Stimulated activated CD4-positive, alpha-beta T cell treated with anti-CD3 and anti-CD28 coated beads, Interleukin-12 subunit alpha, Interleukin-12 subunit beta, amount 100 ng/mL, for 24 hours (primary cell): ENCODE measurements around the gene PBX2.
"Not testable (repeated sequence)": the region's sequence is repeated elsewhere in the genome, so short reads cannot be mapped to it uniquely, and the experiment has no call there.

Source experiments
- DNase-seq, 2 experiments: peaks; one replicate each; pipeline ENCODE4 v3.0.0-alpha.2; 2020; ENCODE audit warnings: low read depth in 2 of 2

PBX2 gene

DNA sequence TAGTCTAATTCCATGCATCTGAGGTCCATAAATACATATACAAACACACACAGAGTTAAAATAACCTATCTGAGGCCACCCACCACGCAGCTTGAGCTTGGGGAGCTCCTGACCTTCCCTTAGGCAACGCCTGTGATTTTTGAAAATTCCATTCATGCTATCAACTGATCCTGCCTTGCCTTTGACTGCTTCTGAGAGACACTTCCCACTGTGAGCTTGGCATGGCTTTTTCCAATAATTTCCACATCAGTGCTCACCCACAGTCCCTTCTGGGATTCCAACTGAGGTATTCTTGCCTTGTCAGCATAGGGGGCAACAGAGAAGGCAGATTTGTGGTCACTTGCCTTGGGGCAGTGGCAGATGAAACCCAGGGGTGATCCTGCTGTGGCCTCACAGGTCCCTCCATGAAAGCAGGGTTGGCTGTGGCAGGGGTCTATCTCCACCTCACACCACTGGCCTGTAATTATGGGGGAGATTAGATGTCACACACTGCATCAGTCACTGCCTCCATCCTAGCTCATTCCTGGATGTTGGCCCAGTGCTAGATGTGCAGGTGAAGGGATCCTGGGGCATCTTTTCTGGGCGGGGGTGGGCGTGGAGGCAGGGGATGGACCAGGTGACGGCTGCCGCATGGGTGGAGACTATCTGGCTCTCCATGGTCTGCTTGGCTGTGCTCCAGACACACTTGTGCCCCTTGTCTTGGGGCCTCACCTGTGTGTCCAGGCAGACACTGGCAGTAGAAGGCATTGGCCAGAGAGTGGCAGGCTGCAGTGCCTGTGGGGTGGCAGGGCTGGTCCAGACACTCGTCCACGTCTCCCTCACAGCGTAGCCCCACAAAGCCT lies 13.6 kb upstream of the PBX2 start:
- no peak for DNase-seq

DNA sequence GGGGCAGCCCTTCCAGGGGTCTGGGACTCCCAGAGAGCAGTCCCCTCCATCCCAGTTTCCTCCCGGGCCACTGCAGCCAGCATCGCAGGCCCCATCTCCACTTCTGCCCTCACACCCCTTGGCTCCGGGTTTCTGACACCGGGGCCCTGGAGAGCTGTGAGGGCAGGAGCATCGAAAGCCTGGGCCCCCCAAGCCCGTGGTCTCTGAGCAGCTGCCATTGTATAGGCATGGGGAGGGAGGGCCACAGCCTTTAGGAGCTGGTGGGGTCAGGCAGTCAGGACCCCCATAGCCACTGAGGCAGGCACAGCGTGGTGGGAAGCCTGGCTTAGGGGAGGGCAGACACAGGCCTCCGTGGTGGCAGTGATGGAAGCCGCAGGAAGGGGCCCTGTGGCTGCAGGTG lies 12.2 kb upstream of the PBX2 start:
- DNase-seq: no peak

DNA sequence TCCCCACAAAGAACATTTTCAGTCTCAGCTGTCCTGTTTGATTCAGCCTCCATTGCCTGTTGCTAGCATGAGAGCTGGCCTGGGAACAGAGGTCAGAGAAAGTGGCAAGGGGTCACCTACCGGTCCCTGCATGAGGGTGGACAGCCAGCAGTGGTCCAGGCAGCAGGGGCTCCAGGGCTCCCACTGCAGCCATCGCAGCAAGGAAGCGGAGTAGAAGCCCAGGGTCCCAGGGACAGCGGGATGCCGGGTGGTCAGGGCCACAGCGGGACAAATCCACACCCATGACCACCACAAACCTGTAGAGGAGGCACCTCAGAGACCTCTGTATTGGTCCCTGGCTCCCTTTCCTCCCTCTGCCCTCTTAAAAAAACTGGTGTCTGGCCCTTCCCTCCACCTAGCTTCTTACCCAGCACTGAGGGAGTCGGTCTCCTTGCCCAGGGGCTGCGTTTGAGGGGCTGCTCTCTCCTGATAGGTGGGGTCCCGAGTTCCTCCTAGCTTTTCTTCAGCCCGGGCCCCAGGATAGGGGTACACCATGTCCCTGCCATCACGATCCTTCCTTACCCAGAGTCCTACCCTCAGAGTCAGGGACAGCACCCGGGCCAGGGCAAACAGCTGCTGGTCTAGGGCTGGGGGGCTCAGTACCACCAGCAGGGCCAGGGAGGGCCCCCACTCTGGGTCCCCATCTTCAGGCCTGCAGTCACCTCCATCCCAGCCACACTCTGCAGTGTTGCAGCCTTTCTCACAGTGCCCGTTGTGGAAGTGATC lies 10.9 kb upstream of the PBX2 start:
- no peak for DNase-seq

DNA sequence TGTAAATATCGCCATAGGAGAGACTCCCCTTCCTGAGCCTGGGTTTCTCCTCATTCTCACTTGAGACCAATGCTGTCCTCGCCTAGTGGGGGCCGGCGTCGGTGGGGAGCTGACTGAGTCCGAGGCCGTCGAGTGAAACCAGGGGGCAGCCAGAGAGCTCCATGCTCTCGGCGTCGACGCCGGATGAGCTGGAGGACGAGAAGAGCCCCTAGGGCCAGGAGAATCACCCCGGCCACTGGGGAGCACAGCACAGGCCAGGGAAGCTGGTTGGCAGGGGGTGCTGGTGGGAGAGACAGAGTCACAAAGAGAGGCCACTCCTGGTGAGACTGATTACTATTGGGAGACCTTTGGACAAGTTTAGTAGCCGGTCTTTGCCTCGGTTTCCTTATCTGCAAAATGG lies 8.9 kb upstream of the PBX2 start:
- DNase-seq: no peak

DNA sequence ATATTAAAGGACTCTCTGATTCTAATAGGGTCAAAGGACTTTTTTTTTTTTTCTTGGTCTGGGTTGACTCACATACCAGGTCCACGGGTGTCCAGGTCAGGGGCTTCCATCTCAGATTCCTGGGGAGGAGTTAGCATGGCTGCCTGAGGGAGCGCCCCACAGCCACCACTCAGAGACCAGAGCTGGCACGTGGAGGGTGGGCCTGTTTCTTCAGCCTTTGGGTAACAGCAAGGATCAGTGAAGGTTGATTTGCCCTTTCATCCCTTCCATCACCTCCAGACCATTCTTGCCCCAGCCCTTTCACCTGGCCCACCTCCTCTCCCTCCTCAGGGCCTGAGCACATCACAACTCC lies 8.3 kb upstream of the PBX2 start:
- no peak for DNase-seq

DNA sequence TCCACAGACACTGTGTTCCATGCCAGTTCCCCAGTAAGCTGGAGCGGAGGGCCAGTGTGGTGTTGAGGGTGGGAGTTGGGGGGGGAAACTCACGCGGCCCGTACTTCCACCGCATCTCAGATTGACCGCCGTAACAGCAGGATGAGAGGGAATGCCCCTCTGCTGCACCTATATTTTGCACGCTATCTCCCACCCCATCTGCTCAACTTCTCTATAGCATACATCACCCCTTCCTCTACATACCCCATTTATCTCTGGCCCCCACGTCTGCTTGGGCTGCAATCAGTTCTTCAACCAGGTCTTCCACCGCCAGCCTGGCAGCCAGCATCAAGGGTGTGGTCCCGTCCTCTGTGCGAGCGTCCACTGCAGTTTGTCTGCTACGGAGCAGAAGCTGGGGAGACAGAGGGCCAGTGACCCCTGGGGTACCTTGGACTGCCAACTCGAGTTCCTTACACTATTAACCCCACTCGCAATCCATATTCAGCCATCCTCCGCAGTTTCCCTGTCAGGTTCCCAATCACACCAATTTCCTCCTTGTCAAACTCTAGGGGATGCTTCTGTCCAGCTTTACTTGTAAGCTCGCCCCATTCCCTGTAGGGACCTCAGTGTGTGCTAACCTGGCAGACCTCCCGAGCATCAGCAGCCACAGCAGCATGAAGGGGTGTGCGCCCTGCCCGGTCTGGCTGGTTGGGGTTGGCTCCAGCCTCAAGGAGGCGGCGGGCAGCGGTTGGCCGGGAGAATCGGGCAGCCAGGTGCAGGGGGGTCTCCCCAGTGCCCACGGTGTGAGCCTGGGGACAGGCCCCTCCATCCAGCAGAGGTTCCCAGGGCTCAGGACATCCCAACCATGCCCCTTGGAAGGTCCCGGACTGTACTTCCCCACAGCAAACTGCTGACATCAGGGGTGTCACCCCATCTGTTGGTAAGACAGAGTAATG lies 6.9 kb upstream of the PBX2 start:
- DNase-seq: no peak

DNA sequence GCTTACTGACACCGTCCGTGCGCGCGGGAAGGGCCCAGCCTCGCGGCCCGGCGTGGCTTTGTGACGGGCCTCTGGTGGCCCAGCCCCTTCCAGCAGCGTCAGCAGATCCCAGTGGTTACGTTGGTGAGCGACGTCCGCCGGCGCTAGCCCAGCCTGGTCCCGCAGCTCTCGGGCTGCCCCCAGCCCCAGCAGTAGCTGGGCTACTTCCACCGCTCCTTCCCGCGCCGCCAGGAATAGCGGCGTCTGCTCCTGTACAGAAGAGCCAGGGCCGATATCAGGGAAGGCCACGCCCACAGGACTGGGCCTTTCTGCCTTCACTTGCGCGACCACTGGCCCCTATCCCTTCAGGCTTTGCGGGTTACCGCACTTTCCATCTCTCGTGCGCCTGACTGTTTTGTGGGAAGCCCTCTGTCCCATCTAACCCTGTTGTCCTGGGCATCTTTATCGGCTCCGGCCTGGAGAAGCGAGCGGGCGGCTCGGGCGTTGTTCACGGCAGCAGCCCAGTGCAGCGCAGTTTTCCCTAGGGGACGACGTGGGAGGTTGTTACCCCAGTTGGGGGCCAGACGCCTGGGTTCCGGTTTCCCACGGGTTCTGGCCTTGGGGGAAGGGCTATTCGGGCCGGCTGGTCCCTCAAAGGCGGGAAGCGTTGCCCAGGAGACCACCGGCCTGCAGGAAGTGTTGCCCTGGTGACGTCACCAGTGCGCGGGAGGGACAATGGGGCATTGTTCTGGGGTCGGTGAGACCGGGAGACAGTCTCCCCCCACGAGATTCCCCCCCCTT lies 6.1 kb upstream of the PBX2 start:
- DNase-seq: peak in 1 of 2 experiments; percentile 64

DNA sequence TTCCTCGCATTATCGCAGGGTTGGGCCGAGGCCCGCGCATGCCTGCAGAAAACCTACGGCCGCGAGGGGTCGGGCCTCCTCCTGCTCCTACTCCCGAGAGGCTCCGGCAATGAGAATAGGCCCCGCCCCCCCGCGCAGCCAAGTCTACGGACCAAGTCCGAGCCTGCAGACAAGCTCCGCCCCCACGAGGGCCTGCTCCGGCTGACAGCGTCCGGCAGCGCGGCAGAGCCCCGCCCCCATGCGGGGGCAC lies 5.6 kb upstream of the PBX2 start:
- peak; percentile 100 for DNase-seq

DNA sequence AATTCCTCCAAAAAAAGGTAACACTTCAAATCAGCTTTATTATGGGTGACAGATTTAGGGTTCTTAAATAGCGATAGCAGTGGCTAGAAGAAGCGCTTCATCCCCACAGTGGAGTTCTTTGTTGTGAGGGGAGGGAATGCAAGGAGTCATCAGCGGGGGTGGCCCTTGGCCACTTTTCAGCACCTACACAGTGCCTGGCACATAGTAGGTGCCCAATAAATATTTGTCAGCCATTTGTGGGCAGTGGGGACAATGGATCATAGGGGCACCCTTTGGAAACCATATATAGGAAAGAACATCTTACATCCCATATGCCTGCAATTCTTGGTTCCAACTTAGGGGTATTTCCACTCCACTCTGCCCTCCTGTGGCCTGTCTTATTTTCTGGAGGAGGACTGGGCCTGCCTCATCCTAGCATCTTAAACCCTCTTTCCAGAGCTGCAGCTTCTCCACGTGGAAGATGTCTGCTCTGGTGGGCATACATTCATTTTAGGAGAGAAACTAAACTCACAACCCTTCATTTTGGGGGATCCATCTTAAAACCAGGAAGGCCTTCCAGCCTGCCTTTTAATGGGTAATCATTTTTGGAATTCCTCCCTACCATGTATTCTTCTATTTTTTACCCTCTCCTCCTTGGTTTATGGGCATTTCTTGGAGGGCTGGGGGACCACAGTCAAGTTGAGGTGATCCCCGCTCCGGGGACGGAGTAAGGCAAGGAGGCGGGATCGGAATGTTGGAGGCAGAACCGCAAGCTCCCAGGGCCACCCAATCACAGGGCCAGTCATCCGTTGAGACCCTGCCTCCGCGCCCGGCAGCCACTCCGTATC lies 5.0 kb upstream of the PBX2 start:
- DNase-seq: no peak

DNA sequence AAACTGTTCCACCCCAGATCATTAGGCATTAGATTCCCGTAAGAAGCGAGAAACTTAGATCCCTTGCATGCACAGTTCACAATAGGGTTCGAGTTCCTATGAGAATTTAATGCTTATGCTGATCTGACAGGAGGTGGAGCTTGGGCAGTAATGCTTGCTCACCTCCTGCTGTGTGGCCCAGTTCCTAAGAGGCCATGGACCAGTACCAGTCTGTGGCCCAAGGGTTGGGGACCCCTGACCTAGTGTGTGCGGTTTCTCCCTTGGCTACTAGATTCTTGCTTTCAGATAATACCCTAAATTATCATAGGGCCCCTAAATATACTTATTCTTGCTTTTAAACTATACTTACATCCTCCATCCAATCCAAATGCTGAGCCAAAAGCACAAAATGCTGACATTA lies 4.4 kb upstream of the PBX2 start:
- DNase-seq: no peak

DNA sequence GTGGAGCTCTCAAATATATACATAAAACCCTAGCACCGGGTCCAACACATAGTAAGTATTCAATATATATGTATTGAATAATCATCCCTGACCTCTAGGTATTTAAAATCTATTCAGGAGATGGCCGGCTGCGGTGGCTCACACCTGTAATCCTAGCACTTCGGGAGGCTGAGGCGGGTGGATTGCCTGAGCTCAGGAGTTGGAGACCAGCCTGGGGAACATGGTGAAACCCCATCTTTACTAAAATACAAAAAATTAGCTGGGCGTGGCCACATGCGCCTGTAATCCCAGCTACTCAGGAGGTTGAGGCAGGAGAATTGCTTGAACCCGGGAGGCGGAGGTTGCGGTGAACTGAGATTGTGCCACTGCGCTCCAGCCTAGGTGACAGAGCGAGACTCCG lies 3.1 kb upstream of the PBX2 start:
- not testable (repeated sequence) for DNase-seq

DNA sequence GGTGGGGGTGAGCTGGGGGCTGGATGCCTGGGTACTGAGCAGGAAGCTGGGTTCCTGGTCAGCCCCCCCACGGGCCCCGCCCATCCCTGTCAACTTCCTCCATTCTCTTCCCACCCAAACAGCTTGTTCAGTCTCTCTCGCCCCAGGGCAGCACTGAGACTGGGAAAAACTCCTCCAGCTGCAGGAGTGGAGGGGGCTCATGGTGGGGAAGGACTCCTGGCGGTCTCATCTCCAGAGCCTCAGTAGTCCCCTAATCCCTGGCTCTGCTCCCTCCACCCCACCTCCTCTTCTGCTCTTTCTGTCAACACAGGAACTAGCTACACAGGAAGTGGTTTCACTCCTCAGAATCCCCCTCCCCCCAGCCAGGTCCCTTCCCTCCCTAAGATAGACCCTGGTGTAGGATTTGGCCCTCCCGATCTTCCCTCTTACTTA lies 2.6 kb upstream of the PBX2 start, which contains the start of gene GPSM3:
Gene GPSM3, minus strand, starts transcription at position 36 of the 432 bp plus-strand sequence. CDS start 130 bp downstream, outside the sequence.
- DNase-seq: peak in 1 of 2 experiments; percentile 48

DNA sequence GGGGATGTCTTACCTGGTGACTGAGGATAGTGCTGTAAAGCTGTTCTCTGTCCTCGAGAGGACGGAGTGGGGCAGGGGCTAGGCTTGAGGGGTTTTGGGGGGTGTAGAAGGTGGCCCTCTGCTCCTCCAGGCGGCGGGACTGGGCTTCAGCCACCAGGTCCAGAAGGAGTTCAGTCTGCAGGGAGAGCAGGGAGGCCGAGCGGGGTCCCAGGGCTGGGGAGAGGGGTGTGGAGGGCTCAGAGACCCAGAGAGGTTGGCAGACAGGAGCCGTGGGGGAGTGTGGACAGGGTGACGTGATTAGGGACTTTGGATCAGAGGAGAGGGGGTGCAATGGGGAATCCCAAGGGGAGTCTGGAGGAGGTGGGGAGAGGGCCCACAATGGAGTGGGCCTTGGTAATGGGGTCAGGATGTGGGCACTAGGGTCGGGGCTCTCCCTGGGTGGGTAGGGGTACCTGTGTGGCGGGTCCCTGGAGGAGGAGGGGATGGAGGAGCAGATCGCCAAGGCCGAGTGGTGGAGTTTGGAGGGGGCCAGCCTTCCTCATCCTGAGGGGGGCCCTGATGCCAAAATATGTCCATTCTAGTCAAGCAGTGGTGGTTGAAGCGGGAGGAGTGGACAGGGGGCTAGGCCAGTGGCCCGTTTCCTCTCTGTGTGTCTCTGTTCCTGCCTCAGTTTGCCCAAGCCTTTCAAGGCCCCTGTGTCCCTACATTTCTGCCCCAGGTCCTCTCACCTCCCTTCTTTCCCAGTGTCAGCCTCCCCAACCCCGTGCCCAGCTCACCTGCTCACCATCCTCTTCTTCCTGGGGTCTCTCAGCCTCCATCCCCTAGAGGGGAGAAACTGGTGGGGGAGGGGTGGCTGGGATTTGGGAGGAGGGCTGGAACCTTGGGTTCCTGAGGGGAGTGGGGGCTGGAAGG lies 1.9 kb upstream of the PBX2 start:
- DNase-seq: no peak

DNA sequence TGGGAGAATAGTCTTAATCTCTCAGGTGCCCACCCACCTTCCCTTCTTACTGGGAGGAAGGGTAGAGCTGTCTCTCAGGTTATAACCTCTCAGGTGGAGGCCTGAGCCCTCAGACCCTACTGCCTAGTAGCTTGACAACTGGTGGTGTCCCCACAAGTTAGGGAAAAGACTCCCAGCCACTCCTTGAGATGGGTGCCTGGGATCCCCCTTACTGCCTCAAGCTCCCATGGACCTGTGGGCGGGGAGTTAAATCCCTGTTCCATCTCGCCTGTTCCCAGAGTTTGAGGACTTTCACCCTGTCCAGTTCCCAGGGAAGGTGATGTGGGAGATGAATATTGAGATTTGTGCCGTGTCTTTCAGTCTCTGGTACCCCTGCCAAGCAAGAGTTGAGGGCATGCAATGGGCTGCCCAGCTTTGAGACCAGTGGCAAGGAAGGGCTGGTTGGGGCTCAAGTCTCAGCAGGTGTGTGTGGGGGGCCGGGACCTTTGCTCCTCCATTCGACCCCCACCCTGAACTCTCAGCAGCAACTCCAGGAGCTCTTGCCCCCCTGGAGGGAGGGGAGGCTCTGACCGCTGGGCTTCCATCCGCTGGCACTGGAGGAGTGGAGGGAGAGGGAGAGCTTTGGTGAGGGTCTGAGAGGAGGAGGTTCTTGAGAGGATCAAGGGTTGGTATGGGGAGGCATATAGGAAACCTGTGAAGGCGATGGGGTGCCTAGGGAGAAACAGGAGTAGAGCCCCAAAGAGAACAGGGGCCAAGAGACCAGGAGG lies 1.1 kb upstream of the PBX2 start:
- no peak for DNase-seq

DNA sequence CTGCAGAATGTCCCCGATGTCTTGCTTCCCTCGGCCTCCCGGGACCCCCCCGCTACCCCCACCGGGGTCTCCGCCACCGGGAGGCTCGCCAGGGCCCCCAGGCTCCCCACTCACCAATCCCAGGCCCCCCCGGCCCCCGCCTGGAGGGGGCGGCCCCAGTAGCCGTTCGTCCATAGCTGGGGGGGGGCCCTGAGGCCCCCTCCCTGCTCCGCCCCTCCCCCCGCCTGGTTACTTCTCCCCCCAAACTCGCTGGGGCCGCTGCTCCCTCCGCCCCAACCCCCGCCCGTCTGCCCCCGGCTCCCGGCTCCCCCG lies 304 bp downstream of the PBX2 start:
- DNase-seq: no peak

DNA sequence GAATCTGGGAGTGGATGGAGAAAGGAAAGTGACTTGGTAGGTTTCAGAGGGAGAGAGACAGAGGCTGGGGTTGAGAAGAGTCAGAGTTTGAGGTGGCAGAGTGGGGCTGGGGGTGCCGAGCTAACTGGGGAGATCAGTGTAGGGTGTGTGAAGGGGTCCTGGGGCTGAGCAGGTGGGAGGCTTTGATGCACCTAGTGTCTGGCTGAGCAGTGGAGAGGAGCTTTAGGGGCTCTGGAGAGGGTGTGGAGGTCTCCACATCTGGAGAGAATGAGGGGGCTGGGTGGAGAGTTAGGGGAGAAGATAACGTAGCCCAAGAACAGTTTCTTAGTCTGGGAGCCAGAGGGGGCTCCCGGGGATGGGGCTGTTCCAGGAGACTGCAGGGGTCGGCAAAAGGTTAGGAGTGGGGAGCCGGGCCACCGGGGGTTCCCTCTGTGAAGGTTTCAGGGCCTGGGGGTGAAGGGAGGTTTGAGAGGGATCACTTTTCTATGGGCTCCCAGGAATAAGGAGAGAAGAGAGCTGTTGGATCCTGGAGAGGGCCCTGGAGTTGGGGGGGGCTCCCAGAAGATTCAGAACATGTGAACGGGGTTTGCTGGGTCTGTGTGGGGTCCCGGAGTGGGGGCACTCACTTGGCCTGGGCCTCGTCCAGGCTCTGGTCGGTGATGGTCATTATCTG lies 797 bp downstream of the PBX2 start:
- DNase-seq: no peak

DNA sequence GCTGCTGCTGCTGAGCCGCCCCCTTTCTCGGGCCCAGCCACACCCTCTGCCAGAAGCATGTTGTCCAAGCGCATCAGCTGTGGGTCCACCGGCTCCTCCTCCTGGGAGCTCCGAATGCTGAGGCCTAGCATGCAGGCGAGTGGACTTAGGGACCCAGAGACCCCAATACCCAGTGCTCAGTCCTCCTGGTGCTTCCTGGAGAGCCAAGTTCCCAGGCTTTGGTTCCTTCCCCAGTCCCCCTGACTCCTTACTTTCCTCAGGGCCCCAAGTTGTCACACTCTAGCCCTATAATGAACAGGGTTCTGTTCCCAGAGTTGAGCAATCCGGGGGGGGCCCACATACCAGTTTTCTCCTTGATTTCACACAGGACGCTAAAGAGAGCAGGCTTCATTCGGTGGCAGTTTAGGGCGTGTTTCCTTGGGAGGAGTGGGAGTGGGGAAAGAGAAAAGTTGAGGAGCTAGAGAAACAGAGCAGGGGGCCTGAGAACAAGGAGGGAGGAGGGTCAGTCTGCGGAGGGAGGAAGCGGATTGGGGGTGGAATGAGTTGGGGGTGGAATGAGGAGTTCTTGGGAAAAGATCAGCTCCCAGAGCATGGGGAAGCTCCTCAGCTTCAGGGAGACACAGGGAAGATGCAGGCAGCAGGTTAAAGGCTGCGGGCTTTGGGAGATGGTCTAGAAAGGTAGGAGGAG lies 1.5 kb downstream of the PBX2 start:
- DNase-seq: no peak
